GM21786 (cell line): ENCODE results near the gene ITIH4.
"Not testable (repeated sequence)": the region's sequence is repeated elsewhere in the genome, so short reads cannot be mapped to it uniquely, and the experiment has no call there.

ENCODE experiments used
- ATAC-seq: cut with Tn5 transposase; IDR thresholded peaks from one replicate; pipeline ENCODE4 v1.9.1; 2021; ENCODE audit not compliant: unreplicated experiment

Gene ITIH4

DNA sequence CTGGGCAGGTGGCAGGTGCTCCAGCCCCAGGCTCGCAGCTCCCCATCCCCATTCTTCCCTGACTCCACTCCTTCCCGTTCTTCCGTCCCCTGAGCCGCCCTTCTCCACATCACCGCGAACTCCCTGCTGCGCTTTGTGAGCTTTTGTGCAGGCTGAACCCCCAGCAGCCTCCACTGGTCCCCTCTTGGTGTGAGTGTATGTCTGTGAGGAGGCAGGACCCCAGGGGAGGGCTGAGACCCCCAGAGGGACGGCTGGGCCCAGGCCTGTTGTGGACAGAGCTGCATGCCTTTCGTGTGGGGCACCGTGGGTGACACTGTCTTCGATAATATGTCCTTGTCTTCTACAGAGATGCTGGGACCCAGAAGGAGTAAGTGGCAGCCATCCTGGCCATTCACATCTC, 43.2 kb downstream of the ITIH4 start:
- no peak for ATAC-seq

GRCh38 chr3:52786330-52787215, 43.9 kb downstream of the ITIH4 start:
- ATAC-seq, result no peak

- no peak for ATAC-seq
Measured at GRCh38 chr3:52784931-52785590, 45.4 kb downstream of the ITIH4 start.

DNA sequence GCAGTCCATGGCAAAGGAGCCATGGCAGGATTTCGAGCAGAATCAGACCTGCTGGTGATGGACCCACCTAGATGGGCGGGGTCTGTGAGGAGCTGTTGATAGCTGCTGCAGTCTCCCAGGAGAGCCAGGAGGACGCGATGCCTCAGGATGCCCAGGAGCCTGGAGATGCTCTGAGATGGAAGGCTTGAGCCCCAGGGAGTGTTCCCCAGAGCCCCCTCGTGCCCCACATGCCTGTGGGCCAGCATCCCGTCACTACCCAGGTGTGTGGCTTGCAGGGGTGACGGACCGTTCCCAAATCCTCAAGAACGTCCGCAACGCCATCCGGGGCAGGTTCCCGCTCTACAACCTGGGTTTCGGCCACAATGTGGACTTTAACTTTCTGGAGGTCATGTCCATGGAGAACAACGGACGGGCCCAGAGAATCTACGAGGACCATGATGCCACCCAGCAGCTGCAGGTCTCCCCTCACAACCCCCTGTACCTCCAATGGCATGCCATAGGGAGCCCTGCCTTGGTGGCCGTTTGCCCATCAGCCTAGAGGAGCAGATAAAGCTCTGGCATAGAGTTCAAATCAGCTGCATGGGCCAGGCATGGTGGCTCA, 46.4 kb downstream of the ITIH4 start:
- ATAC-seq, result no peak

DNA sequence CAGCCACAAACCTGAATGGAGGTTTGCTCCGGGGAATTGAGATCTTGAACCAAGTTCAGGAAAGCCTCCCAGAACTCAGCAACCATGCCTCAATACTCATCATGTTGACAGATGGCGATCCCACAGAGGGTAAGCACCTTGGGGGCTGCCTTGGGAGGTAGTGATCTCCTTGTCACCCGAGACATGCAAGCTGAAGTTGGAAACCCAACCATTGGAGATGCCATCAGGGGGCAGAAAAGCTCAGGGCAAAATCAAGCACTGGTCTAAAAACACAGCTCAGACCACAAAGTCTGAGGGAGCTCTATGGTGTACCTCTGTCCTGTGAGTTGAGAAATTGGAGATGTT, 47.3 kb downstream of the ITIH4 start:
- ATAC-seq, result no peak

DNA sequence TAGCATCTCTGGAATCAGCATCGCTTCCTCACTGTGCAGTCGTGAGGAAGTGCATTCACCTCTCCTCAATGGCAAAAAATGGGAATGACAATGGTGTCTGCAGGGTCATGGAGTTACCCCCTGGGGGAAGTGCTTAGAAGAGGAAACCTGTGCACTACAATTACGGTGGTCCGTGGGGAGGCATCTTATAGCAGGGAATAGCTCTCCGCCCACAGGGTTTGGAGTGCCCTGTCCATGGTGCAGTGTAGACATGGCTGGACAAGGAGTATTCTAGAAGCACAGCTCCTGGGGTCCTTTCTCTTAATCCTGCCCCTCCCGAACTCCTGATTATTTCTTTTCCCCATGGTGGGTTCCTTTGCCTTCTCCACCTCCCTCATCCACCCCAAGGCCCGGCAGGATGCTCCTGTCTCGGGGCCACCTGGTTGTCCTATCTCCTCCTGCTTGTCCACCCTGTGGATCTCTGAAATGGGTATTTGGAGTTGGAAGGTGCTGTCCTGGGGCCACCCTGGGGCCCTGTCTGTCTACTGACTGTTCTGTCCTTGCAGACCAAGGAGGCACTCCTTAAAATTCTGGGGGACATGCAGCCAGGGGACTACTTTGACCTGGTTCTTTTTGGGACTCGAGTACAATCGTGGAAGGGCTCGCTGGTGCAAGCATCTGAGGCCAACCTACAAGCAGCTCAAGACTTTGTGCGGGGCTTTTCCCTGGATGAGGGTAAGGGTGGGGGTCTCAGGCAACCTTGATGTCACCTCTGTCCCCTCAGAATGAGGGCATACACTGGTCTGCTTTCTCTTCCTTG, 47.9 kb downstream of the ITIH4 start:
- ATAC-seq, result no peak

GRCh38 chr3:52781741-52782140, 48.7 kb downstream of the ITIH4 start:
- ATAC-seq, result no peak

- ATAC-seq, result peak; percentile 8
Measured at GRCh38 chr3:52779837-52780585, 50.5 kb downstream of the ITIH4 start.

GRCh38 chr3:52779011-52779836, 51.2 kb downstream of the ITIH4 start:
- peak; percentile 81 for ATAC-seq

- no peak for ATAC-seq
Measured at GRCh38 chr3:52777959-52778805, 52.3 kb downstream of the ITIH4 start.

GRCh38 chr3:52777127-52777958, 53.1 kb downstream of the ITIH4 start, which contains the start of gene ITIH1:
ITIH1 (plus strand) TSS chr3:52777599; CDS start chr3:52777616, 17 bp downstream.
- no peak for ATAC-seq

DNA sequence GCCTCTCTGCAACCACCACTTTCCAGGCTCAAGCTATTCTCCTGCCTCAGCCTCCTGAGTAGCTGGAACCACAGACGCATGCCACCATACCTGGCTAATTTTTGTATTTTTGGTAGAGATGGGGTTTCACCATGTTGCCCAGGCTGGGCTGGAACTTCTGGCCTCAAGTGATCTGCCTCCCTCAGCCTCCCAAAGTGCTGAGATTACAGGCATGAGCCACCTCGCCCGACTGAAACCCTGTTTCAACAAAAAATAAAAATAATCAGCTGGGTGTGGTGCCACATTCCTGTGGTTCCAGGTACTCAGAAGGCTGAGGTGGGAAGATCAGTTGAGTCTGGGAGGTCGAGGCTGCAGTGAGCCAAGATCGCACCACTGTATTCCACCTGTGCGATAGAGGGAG, 54.0 kb downstream of the ITIH4 start:
- ATAC-seq, result not testable (repeated sequence)

GRCh38 chr3:52775877-52776276, 54.6 kb downstream of the ITIH4 start:
- no peak for ATAC-seq

GRCh38 chr3:52774901-52775864, 55.3 kb downstream of the ITIH4 start:
- no peak for ATAC-seq

GRCh38 chr3:52774066-52774713, 56.3 kb downstream of the ITIH4 start:
- no peak for ATAC-seq
